H1 (cell line): Measurements from ENCODE around the gene KRT1. TPM values are rescaled to one million over a fixed set of nuclear protein-coding genes. Genes with fewer than 3 reads are reported as not detected.

Experiments
- CTCF ChIA-PET: fragments of 300-600 bp; sonication (Branson Sonifier 250); formaldehyde crosslinking; loops from one replicate; lab custom pipeline; 2021; ENCODE audit not compliant: partially characterized antibody; lab: Charles Lee
- POLR2A ChIA-PET: fragments of 300-600 bp; sonication (Branson Sonifier 250); formaldehyde crosslinking; loops from one replicate; lab custom pipeline; 2021; ENCODE audit warnings: inconsistent platforms; ENCODE audit not compliant: partially characterized antibody; lab: Charles Lee
- DNase-seq, 2 experiments: peaks; one replicate each; pipeline versions ENCODE4 v3.0.0 to v3.0.0-alpha.2; 2010 to 2022; ENCODE audit warnings: low spot score in 2 of 2, low read depth in 1 of 2, mixed read lengths in 1 of 2
- FAIRE-seq: peaks from 2 replicates; lab custom pipeline; 2011; peaks lifted over from hg19 to GRCh38; lab: Jason Lieb, UNC
- H2AFZ ChIP-seq: 2 replicates; pipeline ENCODE4 v1.8.1; 2012; ENCODE audit warnings: low read length, inconsistent platforms
- H2AK5ac ChIP-seq: 2 replicates; pipeline ENCODE4 v1.6.1; 2013; ENCODE audit warnings: low read depth, low read length
- H2BK120ac ChIP-seq: replicated peaks from 2 replicates; pipeline ENCODE3; 2013; ENCODE audit warnings: low read depth, low read length, inconsistent platforms
- H2BK12ac ChIP-seq: 2 replicates; pipeline ENCODE4 v1.6.1; 2013; ENCODE audit warnings: low read depth, low read length
- H2BK15ac ChIP-seq: 2 replicates; pipeline ENCODE4 v1.6.1; 2013; ENCODE audit warnings: low read length
- H2BK20ac ChIP-seq: 2 replicates; pipeline ENCODE4 v1.6.1; 2013; ENCODE audit warnings: low read length
- H2BK5ac ChIP-seq: 2 replicates; pipeline ENCODE4 v1.6.1; 2013; ENCODE audit warnings: low read depth, low read length
- H3K14ac ChIP-seq: 2 replicates; pipeline ENCODE4 v1.6.1; 2013; ENCODE audit warnings: inconsistent platforms; ENCODE audit not compliant: insufficient read length
- H3K18ac ChIP-seq: 2 replicates; pipeline ENCODE4 v1.6.1; 2013; ENCODE audit warnings: low read length; ENCODE audit errors: extremely low read depth
- H3K23ac ChIP-seq: 2 replicates; pipeline ENCODE4 v1.6.1; 2013; ENCODE audit warnings: inconsistent platforms; ENCODE audit not compliant: insufficient read length
- H3K23me2 ChIP-seq: 2 replicates; pipeline ENCODE4 v1.6.1; 2013; ENCODE audit warnings: low read depth, low read length
- H3K27ac ChIP-seq: 2 replicates; pipeline ENCODE4 v1.6.1; 2011; ENCODE audit warnings: low read depth, low read length, inconsistent platforms
- H3K27me3 ChIP-seq, 4 experiments: replicated peaks in 1 of 4; 1 replicate in 1 of 4; 2 replicates in 3 of 4; pipeline versions ENCODE4 v1.6.1 to v1.8.1; 2011 to 2013; ENCODE audit warnings: low read length in 3 of 4, mild to moderate bottlenecking in 3 of 4, inconsistent platforms in 2 of 4, mixed read lengths in 2 of 4, moderate library complexity in 1 of 4; ENCODE audit not compliant: control insufficient read depth in 3 of 4, insufficient read depth in 3 of 4; ENCODE audit errors: extremely low read depth in 1 of 4
- H3K36me3 ChIP-seq, 4 experiments: 2 replicates each; pipeline versions ENCODE4 v1.6.1 to v1.8.1; 2011 to 2013; ENCODE audit warnings: mild to moderate bottlenecking in 4 of 4, low read length in 3 of 4, moderate library complexity in 2 of 4, control low read depth in 1 of 4, inconsistent platforms in 1 of 4; ENCODE audit not compliant: insufficient read depth in 4 of 4, control insufficient read depth in 2 of 4
- H3K4ac ChIP-seq: replicated peaks from 2 replicates; pipeline ENCODE3; 2013; ENCODE audit warnings: low read length, low read depth, mixed read lengths, inconsistent platforms; ENCODE audit not compliant: insufficient read length
- H3K4me1 ChIP-seq, 4 experiments: replicated peaks in 1 of 4; 1 replicate in 1 of 4; 2 replicates in 3 of 4; pipeline versions ENCODE4 v1.6.1 to v1.8.1; 2011 to 2013; ENCODE audit warnings: low read length in 3 of 4, inconsistent platforms in 2 of 4, mixed read lengths in 1 of 4; ENCODE audit not compliant: insufficient read depth in 4 of 4, control insufficient read depth in 3 of 4
- H3K4me2 ChIP-seq, 2 experiments: 2 replicates each; pipeline versions ENCODE4 v1.6.1 to v1.8.1; 2011 to 2013; ENCODE audit warnings: low read depth in 2 of 2, low read length in 2 of 2, control low read depth in 1 of 2, inconsistent platforms in 1 of 2, mild to moderate bottlenecking in 1 of 2; ENCODE audit not compliant: insufficient read depth in 1 of 2
- H3K4me3 ChIP-seq, 4 experiments: fragments of 200-600, 300-600 bp in 1 of 4; sonication (generic), shearing (Covaris generic), sonication (Bioruptor Twin) in 1 of 4; 2 replicates each; pipeline versions ENCODE4 v1.5.1 to v1.8.1; 2011 to 2016; ENCODE audit warnings: low read length in 4 of 4, low read depth in 3 of 4, control low read depth in 2 of 4, inconsistent platforms in 2 of 4, mild to moderate bottlenecking in 2 of 4, mixed read lengths in 1 of 4, moderate library complexity in 1 of 4; ENCODE audit not compliant: insufficient read depth in 2 of 4; ENCODE audit errors: extremely low read depth in 1 of 4
- H3K56ac ChIP-seq: replicated peaks from 2 replicates; pipeline ENCODE3; 2013; ENCODE audit warnings: low read depth, mild to moderate bottlenecking, mixed read lengths, low read length, inconsistent platforms; ENCODE audit not compliant: insufficient read length
- H3K79me1 ChIP-seq: 2 replicates; pipeline ENCODE4 v1.6.1; 2013; ENCODE audit warnings: low read depth, low read length, control low read depth
- H3K79me2 ChIP-seq, 2 experiments: 2 replicates each; pipeline versions ENCODE4 v1.6.1 to v1.8.1; 2012 to 2013; ENCODE audit warnings: low read length in 2 of 2, mild to moderate bottlenecking in 2 of 2, inconsistent platforms in 1 of 2; ENCODE audit not compliant: insufficient read depth in 2 of 2, control insufficient read depth in 1 of 2
- H3K9ac ChIP-seq, 4 experiments: replicated peaks in 1 of 4; 1 replicate in 1 of 4; 2 replicates in 3 of 4; pipeline versions ENCODE4 v1.6.1 to v1.8.1; 2011 to 2013; ENCODE audit warnings: low read depth in 3 of 4, low read length in 3 of 4, control low read depth in 2 of 4, mild to moderate bottlenecking in 2 of 4, moderate library complexity in 2 of 4, inconsistent platforms in 1 of 4; ENCODE audit errors: extremely low read depth in 1 of 4
- H3K9me3 ChIP-seq, 2 experiments: 2 replicates each; pipeline versions ENCODE4 v1.6.1 to v1.8.1; 2012 to 2013; ENCODE audit warnings: mild to moderate bottlenecking in 2 of 2, moderate library complexity in 2 of 2, control low read depth in 1 of 2, inconsistent platforms in 1 of 2, low read depth in 1 of 2, low read length in 1 of 2, mixed read lengths in 1 of 2; ENCODE audit not compliant: insufficient read depth in 2 of 2
- H4K20me1 ChIP-seq, 2 experiments: replicated peaks in 1 of 2; 2 replicates each; pipeline versions ENCODE3 to v1.8.1; 2011 to 2013; ENCODE audit warnings: inconsistent platforms in 2 of 2, low read length in 2 of 2, mild to moderate bottlenecking in 1 of 2; ENCODE audit not compliant: insufficient read depth in 2 of 2, control insufficient read depth in 1 of 2
- H4K5ac ChIP-seq: 2 replicates; pipeline ENCODE4 v1.6.1; 2013; ENCODE audit warnings: low read length, low read depth, mixed read lengths, inconsistent platforms; ENCODE audit not compliant: insufficient read length
- H4K8ac ChIP-seq: 2 replicates; pipeline ENCODE4 v1.8.0; 2013; ENCODE audit warnings: mild to moderate bottlenecking, moderate library complexity, low read length, inconsistent platforms; ENCODE audit not compliant: insufficient read depth; ENCODE audit errors: extremely low read depth
- H4K91ac ChIP-seq: replicated peaks from 2 replicates; pipeline ENCODE3; 2013; ENCODE audit warnings: low read length, mixed read lengths, inconsistent platforms; ENCODE audit not compliant: insufficient read length
- ASH2L ChIP-seq: fragments of 200-600, 300-600 bp; sonication (generic); IDR thresholded peaks from one replicate; pipeline ENCODE4 v1.7.1; 2017; ENCODE audit warnings: low read length
- CBX5 ChIP-seq: fragments of 300-800, 300-1000 bp; sonication (generic); IDR thresholded peaks from 2 replicates; pipeline ENCODE4 v1.7.1; 2016; ENCODE audit warnings: antibody characterized with exemption, low read length, low read depth
- EGR1 ChIP-seq: IDR thresholded peaks from 2 replicates; pipeline ENCODE4 v1.6.1; 2011; ENCODE audit warnings: low read depth, low read length, borderline replicate concordance
- GTF2F1 ChIP-seq: IDR thresholded peaks from 2 replicates; pipeline ENCODE4 v1.6.1; 2012; ENCODE audit warnings: low read depth, low read length, improper control_type of control experiment, borderline replicate concordance
- JUND ChIP-seq: IDR thresholded peaks from 2 replicates; pipeline ENCODE4 v1.6.1; 2011; ENCODE audit warnings: mild to moderate bottlenecking, improper control_type of control experiment, low read length
- KDM1A ChIP-seq: fragments of 200-600, 300-600 bp; sonication (generic); IDR thresholded peaks from 2 replicates; pipeline ENCODE4 v1.7.1; 2016; ENCODE audit warnings: mild to moderate bottlenecking, low read length, borderline replicate concordance
- MAFK ChIP-seq: IDR thresholded peaks from 2 replicates; pipeline ENCODE4 v1.6.1; 2012; ENCODE audit warnings: low read depth, mild to moderate bottlenecking, improper control_type of control experiment, low read length
- POLR2AphosphoS5 ChIP-seq: IDR thresholded peaks from 2 replicates; pipeline ENCODE4 v1.6.1; 2011; ENCODE audit warnings: low read depth, low read length
- POU5F1 ChIP-seq: IDR thresholded peaks from 2 replicates; pipeline ENCODE4 v1.6.1; 2011; ENCODE audit warnings: low read depth, mild to moderate bottlenecking, low read length, moderate library complexity
- RAD21 ChIP-seq, 2 experiments: IDR thresholded peaks in 1 of 2; conservative IDR thresholded peaks in 1 of 2; 2 replicates each; pipeline ENCODE4 v1.6.1; 2011; ENCODE audit warnings: low read depth in 2 of 2, low read length in 2 of 2, improper control_type of control experiment in 1 of 2, inconsistent platforms in 1 of 2, mild to moderate bottlenecking in 1 of 2, moderate library complexity in 1 of 2
- RBBP5 ChIP-seq: IDR thresholded peaks from 2 replicates; pipeline ENCODE4 v1.7.1; 2012; ENCODE audit warnings: low read depth, mild to moderate bottlenecking, inconsistent platforms, low read length, moderate library complexity, borderline replicate concordance
- RFX5 ChIP-seq: IDR thresholded peaks from 2 replicates; pipeline ENCODE4 v1.6.1; 2011; ENCODE audit warnings: low read depth, low read length, improper control_type of control experiment, borderline replicate concordance
- SP1 ChIP-seq: IDR thresholded peaks from 2 replicates; pipeline ENCODE4 v1.6.1; 2011; ENCODE audit warnings: low read depth, low read length
- TAF1 ChIP-seq: IDR thresholded peaks from 2 replicates; pipeline ENCODE4 v1.6.1; 2011; ENCODE audit warnings: mild to moderate bottlenecking, low read depth, low read length
- TBP ChIP-seq: IDR thresholded peaks from 2 replicates; pipeline ENCODE4 v1.6.1; 2011; ENCODE audit warnings: low read depth, low read length, improper control_type of control experiment
- WGBS, 2 experiments: shearing (Covaris generic) in 1 of 2; methylation state at CpG; one replicate each; pipeline versions ENCODE4 v1.1.6 to v1.1.7; 2013 to 2015; ENCODE audit warnings: low lambda C conversion rate in 2 of 2, mixed read lengths in 2 of 2, inconsistent platforms in 1 of 2, low coverage in 1 of 2, missing lambda C conversion rate in 1 of 2; ENCODE audit not compliant: insufficient replicate concordance in 2 of 2, insufficient coverage in 1 of 2, insufficient read length in 1 of 2; ENCODE audit errors: extremely low coverage in 1 of 2, missing lambda C conversion rate in 1 of 2; 5-methylcytosine and 5-hydroxymethylcytosine counted together
- polyA plus RNA-seq, 7 experiments: library from polyadenylated mRNA; depleted of rRNA in 3 of 7; stranded (reverse) in 5 of 7; unstranded in 2 of 7; fragments of >200 nt in 5 of 7; fragments of 200-250 nt in 2 of 7; gene quantifications; 1 replicate in 5 of 7; 2 replicates in 1 of 7; 4 replicates in 1 of 7; pipeline versions ENCODE4 v1.2.1 to v1.2.3, GENCODE V29; 2011 to 2013; ENCODE audit warnings: missing spikeins in 2 of 7, mixed read lengths in 2 of 7
- total RNA-seq: library from RNA; stranded (reverse); fragmentation: NEBNext Ultra II Directional; extraction: Animal tissue kit (Norgen Biotek cat#: 25700); gene quantifications from 2 replicates; pipeline ENCODE4 v1.2.1, GENCODE V29; 2021

KRT1 gene
- total and polyA plus RNA-seq, 2 of the 8 experiments (the other 6 are each of a cell fraction or from before 2014, with no cell fraction given), result not detected

- Histone ChIP-seq H4K8ac (no peak overlapping the region), H4K20me1 (no peaks in the 10 kb centered on the region), H3K14ac (no peak overlapping the region), H3K4me1 (no peaks in the 10 kb centered on the region; a peak in 1 of 7 replicates), H2BK20ac (no peak overlapping the region), H2AFZ (no peak overlapping the region), H3K27ac (no peak overlapping the region), H3K4me3 (no peak overlapping the region), H4K5ac (no peak overlapping the region), H3K23me2 (peaks cover 4% of the 10 kb centered on the region; the same call in 1 of the 2 replicates), H3K18ac (no peak overlapping the region), H3K23ac (no peak overlapping the region), H3K27me3 (no peaks in the 10 kb centered on the region; a peak in 1 of 7 replicates), H3K79me2 (no peaks in the 10 kb centered on the region), H3K36me3 (no peaks in the 10 kb centered on the region), H3K9me3 (no peaks in the 10 kb centered on the region), H4K91ac (no peak overlapping the region), H3K4me2 (no peak overlapping the region), H2BK120ac (no peak overlapping the region), H2BK15ac (no peak overlapping the region), H3K56ac (no peak overlapping the region), H3K9ac (no peak overlapping the region), H3K79me1 (no peaks in the 10 kb centered on the region; the same call in 1 of the 2 replicates), H2BK5ac (no peak overlapping the region), H2AK5ac (no peak overlapping the region), H3K4ac (no peak overlapping the region), H2BK12ac (no peak overlapping the region)
- TF ChIP-seq TBP, result no peak
- TF ChIP-seq CBX5, result no peak
- TF ChIP-seq RFX5, result no peak
- no peak for TF ChIP-seq GTF2F1
- no peak for TF ChIP-seq EGR1
- no peak for TF ChIP-seq RBBP5
- no peak for TF ChIP-seq POU5F1
- no peak for TF ChIP-seq RAD21 (IDR thresholded peaks at IDR 0.05 in 1 of 2, conservative IDR thresholded peaks at IDR 0.05 in 1 of 2; ENCODE audit: low read depth in 2 of 2, low read length in 2 of 2)
- no peak for TF ChIP-seq MAFK
- no peak for TF ChIP-seq KDM1A
- TF ChIP-seq TAF1, result no peak
- TF ChIP-seq ASH2L, result no peak
- no peak for TF ChIP-seq JUND
- TF ChIP-seq SP1, result no peak
- TF ChIP-seq POLR2AphosphoS5, result no peak
- CTCF ChIA-PET, result interaction anchor here (1.2 to 1.5 kb wide), 2 partner anchors 9 to 14 kb away, joined by 3 to 7 read pairs; no protein-coding TSS in a partner anchor
- 78% methylated on average over 10 of the region's 12 CpGs; no CpG with 5 or more reads in 1 of the 2 experiments for WGBS, 2 experiments
- no peak for DNase-seq
- no peak for FAIRE-seq
- POLR2A ChIA-PET, result no interaction called here
These were observed 21.1 kb upstream of the KRT1 start for GRCh38 chr12:52701281-52701680.
